Activated CD4-positive, alpha-beta T cell treated with anti-CD3 and anti-CD28 coated beads, Interleukin-2, amount 10 ng/mL, durations not matched to agents 7 days and 5 days (primary cell): ENCODE data around the gene MTUS2. TPM values are rescaled to one million over a fixed set of nuclear protein-coding genes. Genes with fewer than 3 reads are reported as not detected.

Source experiments
- CTCF ChIA-PET: fragments of 350-600 bp; sonication (Branson Sonifier 250); formaldehyde crosslinking; loops from one replicate; lab custom pipeline; 2021; ENCODE audit warnings: antibody characterized with exemption; lab: Charles Lee
- POLR2A ChIA-PET: fragments of 350-600 bp; sonication (Branson Sonifier 250); formaldehyde crosslinking; loops from one replicate; lab custom pipeline; 2021; ENCODE audit warnings: antibody characterized with exemption; lab: Charles Lee
- DNase-seq: peaks from one replicate; pipeline ENCODE4 v3.0.0-alpha.2; 2020
- H3K27ac Mint-ChIP-seq: one replicate; pipeline ENCODE4 v1.8.0; 2021; ENCODE audit warnings: mild to moderate bottlenecking, moderate library complexity, mixed read lengths
- H3K27me3 Mint-ChIP-seq: one replicate; pipeline ENCODE4 v1.8.0; 2021; ENCODE audit warnings: mixed read lengths
- H3K36me3 Mint-ChIP-seq: one replicate; pipeline ENCODE4 v1.8.0; 2021; ENCODE audit warnings: low read depth, mixed read lengths
- H3K4me1 Mint-ChIP-seq: one replicate; pipeline ENCODE4 v1.8.0; 2021; ENCODE audit warnings: mixed read lengths
- H3K4me3 Mint-ChIP-seq: one replicate; pipeline ENCODE4 v1.8.0; 2021; ENCODE audit warnings: mild to moderate bottlenecking, moderate library complexity, mixed read lengths
- H3K9me3 Mint-ChIP-seq: one replicate; pipeline ENCODE4 v1.8.0; 2021; ENCODE audit warnings: mixed read lengths
- total RNA-seq, 2 experiments: library from RNA; stranded (reverse); gene quantifications; one replicate each; pipeline ENCODE4 v1.2.3, GENCODE V29; 2021

The MTUS2 gene
- total RNA-seq, 2 experiments from 2014 or later, result not detected

GRCh38 chr13:29451976-29452375 lies 631.8 kb downstream of the MTUS2 start:
- POLR2A ChIA-PET, result no interaction called here
- H3K4me1 Mint-ChIP-seq, result no peaks in the 10 kb centered on the region
- DNase-seq, result no peak
- H3K36me3 Mint-ChIP-seq, result no peaks in the 10 kb centered on the region
- no peak overlapping the region for H3K4me3 Mint-ChIP-seq
- H3K27ac Mint-ChIP-seq, result no peak overlapping the region
- CTCF ChIA-PET, result no interaction called here
- H3K9me3 Mint-ChIP-seq, result no peaks in the 10 kb centered on the region
- peaks cover 11% of the 10 kb centered on the region for H3K27me3 Mint-ChIP-seq

GRCh38 chr13:29452773-29453616 lies 632.9 kb downstream of the MTUS2 start:
- no peak overlapping the region for H3K27ac Mint-ChIP-seq
- no peak overlapping the region for H3K4me3 Mint-ChIP-seq
- DNase-seq, result no peak
- peaks cover 8% of the 10 kb centered on the region for H3K27me3 Mint-ChIP-seq
- H3K36me3 Mint-ChIP-seq, result no peaks in the 10 kb centered on the region
- ChIA-PET POLR2A (no interaction called here), CTCF (no interaction called here)
- no peaks in the 10 kb centered on the region for H3K4me1 Mint-ChIP-seq
- H3K9me3 Mint-ChIP-seq, result no peaks in the 10 kb centered on the region

DNA sequence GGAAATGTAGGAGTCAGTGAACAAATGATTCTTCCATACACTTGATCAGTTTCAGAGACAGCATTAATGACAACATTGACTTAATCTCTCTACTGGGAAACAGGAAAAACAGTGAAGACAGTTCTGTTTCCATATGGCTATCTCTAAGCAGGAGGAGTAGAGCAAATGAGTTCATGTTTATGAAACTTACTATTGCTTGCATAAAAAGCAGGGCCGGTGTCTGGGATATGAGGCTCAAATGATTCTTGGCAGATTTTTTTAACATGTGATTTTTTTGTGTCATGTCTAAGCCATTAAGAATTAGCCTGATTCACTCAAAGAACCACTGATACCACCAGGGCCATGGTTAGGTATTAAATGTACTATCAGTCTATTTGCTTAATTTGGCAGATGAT lies 633.5 kb downstream of the MTUS2 start:
- H3K27me3 Mint-ChIP-seq, result peaks cover 9% of the 10 kb centered on the region
- H3K36me3 Mint-ChIP-seq, result no peaks in the 10 kb centered on the region
- no peak for DNase-seq
- H3K27ac Mint-ChIP-seq, result no peak overlapping the region
- no peaks in the 10 kb centered on the region for H3K4me1 Mint-ChIP-seq
- ChIA-PET CTCF (no interaction called here), POLR2A (no interaction called here)
- H3K4me3 Mint-ChIP-seq, result no peak overlapping the region
- no peaks in the 10 kb centered on the region for H3K9me3 Mint-ChIP-seq

DNA sequence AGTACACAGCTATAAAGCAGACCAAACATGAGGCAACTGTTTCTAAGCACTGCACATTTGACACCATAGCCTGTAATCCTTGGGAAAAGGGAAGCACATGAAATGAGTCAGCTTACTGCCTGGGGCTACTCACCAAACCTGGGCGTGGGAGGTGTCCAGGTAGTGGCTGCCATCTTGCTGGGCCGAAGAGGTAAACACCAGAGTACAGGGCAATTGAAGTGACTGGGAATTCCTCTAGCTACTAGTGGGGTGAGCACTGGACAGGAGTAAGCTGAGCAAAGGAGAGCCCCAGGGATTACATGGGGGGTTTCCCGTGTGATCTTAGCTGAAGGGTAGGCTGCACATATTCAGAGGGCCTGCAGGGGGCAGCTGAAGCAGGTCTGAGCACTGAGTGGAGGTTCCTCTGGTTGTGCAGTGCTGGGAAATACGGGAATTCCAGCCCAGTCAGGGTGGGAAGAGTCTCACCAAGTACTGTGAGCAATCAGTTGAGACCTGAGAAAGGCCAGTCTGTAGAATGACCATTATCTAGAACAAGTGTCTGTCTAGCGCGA lies 634.9 kb downstream of the MTUS2 start:
- Mint-ChIP-seq H3K36me3 (no peaks in the 10 kb centered on the region), H3K27me3 (peaks cover 11% of the 10 kb centered on the region), H3K27ac (no peak overlapping the region), H3K4me3 (no peak overlapping the region), H3K9me3 (no peaks in the 10 kb centered on the region), H3K4me1 (no peaks in the 10 kb centered on the region)
- POLR2A ChIA-PET, result no interaction called here
- CTCF ChIA-PET, result no interaction called here
- DNase-seq, result no peak

DNA sequence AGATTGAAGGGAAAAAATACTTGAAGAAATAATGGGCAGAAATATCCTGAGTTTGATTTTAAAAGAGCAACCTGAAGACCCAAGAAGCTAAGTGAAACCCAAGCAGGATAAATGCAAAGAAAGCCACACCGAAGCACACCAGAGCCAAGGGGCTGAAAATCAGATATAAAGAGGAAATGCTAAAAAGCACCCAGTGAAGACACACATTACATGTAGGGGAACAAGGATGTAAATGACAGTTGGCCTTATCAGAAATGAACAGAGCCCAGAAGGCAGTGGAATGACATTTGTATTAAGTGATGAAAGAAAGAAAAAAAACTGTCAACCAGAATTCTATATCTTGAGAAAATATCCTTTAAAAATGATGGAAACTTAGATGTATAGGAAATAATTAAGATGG lies 636.3 kb downstream of the MTUS2 start:
- peaks cover 11% of the 10 kb centered on the region for H3K27me3 Mint-ChIP-seq
- DNase-seq, result no peak
- ChIA-PET CTCF (no interaction called here), POLR2A (no interaction called here)
- H3K36me3 Mint-ChIP-seq, result no peaks in the 10 kb centered on the region
- no peaks in the 10 kb centered on the region for H3K4me1 Mint-ChIP-seq
- no peaks in the 10 kb centered on the region for H3K9me3 Mint-ChIP-seq
- no peak overlapping the region for H3K4me3 Mint-ChIP-seq
- H3K27ac Mint-ChIP-seq, result no peak overlapping the region

DNA sequence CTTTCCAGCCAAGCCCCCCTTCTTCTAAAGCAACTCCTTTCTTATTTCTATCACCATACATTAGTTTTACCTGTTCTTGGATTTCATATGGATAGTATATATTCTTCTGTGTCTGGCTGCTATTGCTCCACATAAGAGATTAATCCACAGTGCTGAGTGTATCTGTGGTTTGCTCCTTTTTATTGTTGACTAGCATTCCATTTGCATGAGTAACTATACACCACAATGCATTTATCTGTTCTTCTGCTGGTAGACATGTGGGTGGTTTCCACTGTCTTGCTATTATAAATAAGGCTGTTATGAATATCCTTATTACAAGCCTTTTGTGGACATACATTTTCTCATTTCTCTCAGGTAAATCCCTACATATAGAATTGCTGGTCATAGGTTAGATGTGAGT lies 637.2 kb downstream of the MTUS2 start:
- no peak for DNase-seq
- Mint-ChIP-seq H3K27me3 (peaks cover 11% of the 10 kb centered on the region), H3K4me1 (no peaks in the 10 kb centered on the region), H3K27ac (no peak overlapping the region), H3K36me3 (no peaks in the 10 kb centered on the region), H3K4me3 (no peak overlapping the region), H3K9me3 (no peaks in the 10 kb centered on the region)
- ChIA-PET POLR2A (no interaction called here), CTCF (no interaction called here)

DNA sequence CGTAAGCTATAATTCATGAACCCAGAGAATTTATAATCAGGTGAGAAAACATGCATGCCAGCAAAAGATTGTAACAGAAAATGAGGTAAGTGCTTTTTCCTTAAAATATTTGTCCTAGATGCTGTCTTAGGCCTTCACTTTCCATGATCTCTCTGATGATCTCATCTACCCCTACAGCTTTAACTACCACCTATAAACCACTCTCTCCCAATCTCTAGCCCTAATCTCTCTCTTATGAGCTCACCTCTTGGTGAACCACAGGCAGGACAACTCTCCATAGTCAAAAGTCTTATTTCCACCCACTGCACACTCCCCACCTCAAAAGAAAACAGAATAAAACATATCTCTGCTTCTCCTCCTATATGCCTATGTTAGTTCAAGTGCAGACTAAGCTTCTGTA lies 638.3 kb downstream of the MTUS2 start:
- ChIA-PET CTCF (interaction anchor here (1.2 kb wide), 1 partner anchor 10 kb away, joined by 3 read pairs; no protein-coding TSS in a partner anchor), POLR2A (no interaction called here)
- no peaks in the 10 kb centered on the region for H3K4me1 Mint-ChIP-seq
- H3K27me3 Mint-ChIP-seq, result peaks cover 7% of the 10 kb centered on the region
- H3K9me3 Mint-ChIP-seq, result no peaks in the 10 kb centered on the region
- H3K4me3 Mint-ChIP-seq, result no peak overlapping the region
- no peak overlapping the region for H3K27ac Mint-ChIP-seq
- DNase-seq, result no peak
- H3K36me3 Mint-ChIP-seq, result no peaks in the 10 kb centered on the region

- H3K27me3 Mint-ChIP-seq, result peaks cover 7% of the 10 kb centered on the region
- no peaks in the 10 kb centered on the region for H3K4me1 Mint-ChIP-seq
- DNase-seq, result no peak
- POLR2A ChIA-PET, result no interaction called here
- H3K27ac Mint-ChIP-seq, result no peak overlapping the region
- no peaks in the 10 kb centered on the region for H3K9me3 Mint-ChIP-seq
- no peak overlapping the region for H3K4me3 Mint-ChIP-seq
- CTCF ChIA-PET, result no interaction called here
- H3K36me3 Mint-ChIP-seq, result no peaks in the 10 kb centered on the region
Observed at GRCh38 chr13:29459813-29460355, 639.7 kb downstream of the MTUS2 start.

DNA sequence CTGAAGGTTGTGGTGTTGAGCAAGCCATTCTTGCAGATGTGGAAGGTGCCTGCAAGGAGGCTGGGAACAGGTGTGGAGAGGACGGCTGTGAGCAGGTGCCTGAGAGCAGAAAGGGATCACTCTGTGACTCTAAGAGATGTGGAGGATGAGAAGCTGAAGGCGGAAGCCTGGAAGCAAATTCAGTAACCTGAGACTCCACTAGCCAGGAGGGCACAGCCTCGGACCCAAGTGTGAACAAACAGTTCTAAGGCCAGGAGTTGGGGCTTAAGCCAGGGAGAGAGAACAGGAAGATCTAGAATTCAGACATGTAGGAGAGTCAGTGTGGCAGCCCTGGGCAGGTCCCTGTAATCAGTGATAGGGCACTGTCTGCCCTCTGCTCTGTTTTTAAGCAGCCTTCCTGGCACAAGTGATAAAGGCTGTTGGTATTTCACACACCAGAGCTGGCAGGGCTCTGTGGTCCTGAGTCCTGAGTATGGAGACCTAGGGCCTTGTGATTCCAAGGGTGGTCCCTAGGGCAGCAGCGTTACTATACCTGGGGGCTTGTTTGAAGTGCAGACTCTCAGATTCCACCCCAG lies 644.1 kb downstream of the MTUS2 start:
- no peak overlapping the region for H3K4me3 Mint-ChIP-seq
- ChIA-PET CTCF (no interaction called here), POLR2A (no interaction called here)
- H3K36me3 Mint-ChIP-seq, result no peaks in the 10 kb centered on the region
- H3K9me3 Mint-ChIP-seq, result no peaks in the 10 kb centered on the region
- no peak for DNase-seq
- no peak overlapping the region for H3K27ac Mint-ChIP-seq
- peaks cover 4% of the 10 kb centered on the region for H3K27me3 Mint-ChIP-seq
- peaks cover 1% of the 10 kb centered on the region for H3K4me1 Mint-ChIP-seq

DNA sequence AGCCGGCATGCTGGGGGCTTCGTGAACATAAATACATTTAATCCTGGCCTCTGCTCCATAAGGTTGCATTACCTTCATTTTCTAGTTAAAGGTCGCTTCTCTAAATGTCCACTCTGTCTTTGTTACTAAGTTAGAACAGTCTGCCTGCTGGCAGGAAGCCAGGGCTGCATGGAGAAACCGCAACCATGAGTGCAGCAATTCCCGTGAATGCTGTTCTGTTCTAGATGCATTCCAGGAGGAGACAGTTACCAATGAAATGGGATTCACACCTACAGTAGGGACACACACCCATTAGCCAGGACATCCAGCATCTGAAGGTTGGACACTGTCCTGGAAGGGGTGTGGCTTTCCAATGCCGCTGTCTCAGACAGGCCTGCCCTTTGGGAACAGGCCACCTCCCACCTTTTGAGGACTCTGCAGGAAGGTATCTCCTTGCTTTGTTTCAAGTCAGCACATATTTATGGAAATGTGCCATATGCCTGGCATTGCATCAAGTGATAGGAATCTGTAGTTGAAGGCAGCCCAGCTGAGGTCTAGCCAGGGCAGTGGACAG lies 645.7 kb downstream of the MTUS2 start:
- no peak overlapping the region for H3K4me3 Mint-ChIP-seq
- H3K27me3 Mint-ChIP-seq, result no peaks in the 10 kb centered on the region
- no peak for DNase-seq
- POLR2A ChIA-PET, result no interaction called here
- peaks cover 1% of the 10 kb centered on the region for H3K4me1 Mint-ChIP-seq
- H3K36me3 Mint-ChIP-seq, result no peaks in the 10 kb centered on the region
- no peak overlapping the region for H3K27ac Mint-ChIP-seq
- no peaks in the 10 kb centered on the region for H3K9me3 Mint-ChIP-seq
- CTCF ChIA-PET, result no interaction called here

DNA sequence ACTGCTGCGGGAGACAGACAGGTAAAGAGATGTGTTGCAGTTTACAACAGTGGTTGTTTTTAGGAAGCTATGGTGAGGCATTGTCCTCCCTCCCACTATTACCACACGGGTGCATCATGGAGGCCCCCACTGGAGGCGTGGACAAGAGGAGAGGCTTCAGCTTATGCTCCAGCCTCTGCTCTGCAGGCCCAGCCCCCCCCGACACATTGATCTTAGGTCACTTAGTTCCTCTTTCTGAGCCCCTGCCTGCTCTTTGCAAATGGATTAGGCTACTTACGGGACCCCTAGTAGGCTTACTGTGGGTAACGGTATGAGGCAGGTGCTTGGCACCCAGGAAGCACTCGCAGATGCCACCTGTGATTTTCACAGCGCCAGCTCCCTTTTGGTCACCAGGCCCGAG lies 651.4 kb downstream of the MTUS2 start:
- Mint-ChIP-seq H3K4me3 (no peak overlapping the region), H3K36me3 (no peaks in the 10 kb centered on the region), H3K4me1 (peaks cover 1% of the 10 kb centered on the region), H3K9me3 (no peaks in the 10 kb centered on the region), H3K27me3 (no peaks in the 10 kb centered on the region), H3K27ac (no peak overlapping the region)
- DNase-seq, result no peak
- ChIA-PET CTCF (interaction anchor here (0.8 to 1.0 kb wide), 2 partner anchors 22 to 675 kb away, joined by 3 read pairs; no protein-coding TSS in a partner anchor), POLR2A (no interaction called here)

DNA sequence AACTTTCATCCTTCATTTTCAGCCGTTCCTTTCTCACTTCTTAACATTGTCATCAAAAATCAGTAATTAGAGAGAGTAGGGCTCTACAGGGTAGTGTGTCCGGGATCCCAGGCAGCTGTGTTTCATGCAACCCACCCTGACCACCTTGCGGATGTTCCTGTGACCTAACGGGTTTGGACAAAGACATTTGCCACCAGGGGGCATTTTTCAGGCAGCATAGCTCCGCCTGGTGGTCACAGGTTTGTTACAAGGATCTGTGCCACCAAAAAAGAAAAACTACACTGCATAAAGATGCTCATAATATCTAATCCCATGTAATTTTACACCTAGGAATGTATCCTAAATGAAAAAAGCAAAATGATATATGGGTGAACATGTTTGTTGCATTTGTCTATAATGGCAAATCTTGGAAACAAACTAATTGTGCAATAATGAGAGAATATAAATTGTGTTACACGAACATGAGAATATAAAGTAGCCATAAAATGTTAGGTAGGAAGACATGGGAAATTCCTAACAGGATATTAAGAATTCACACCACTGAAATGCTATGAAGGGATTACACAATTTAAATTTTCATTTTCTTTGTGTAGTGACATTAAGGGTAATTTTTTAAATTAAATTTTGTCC lies 652.3 kb downstream of the MTUS2 start:
- Mint-ChIP-seq H3K4me3 (no peak overlapping the region), H3K27me3 (peaks cover 3% of the 10 kb centered on the region), H3K27ac (no peak overlapping the region), H3K36me3 (no peaks in the 10 kb centered on the region), H3K4me1 (peaks cover 1% of the 10 kb centered on the region), H3K9me3 (no peaks in the 10 kb centered on the region)
- ChIA-PET POLR2A (no interaction called here), CTCF (interaction anchor here (0.8 to 1.0 kb wide), 3 partner anchors 21 to 676 kb away, joined by 3 read pairs; no protein-coding TSS in a partner anchor)
- DNase-seq, result peak; percentile 65
